KMS-11 (cell line): Measurements from ENCODE around the gene ARPC5L.

ENCODE experiments used
- H2AFZ ChIP-seq: fragments of 200-600 bp; sonication (generic); 2 replicates; pipeline ENCODE4 v1.6.1; 2016; ENCODE audit warnings: antibody characterized with exemption, mixed run types, low read depth
- H3K27ac ChIP-seq: fragments of 200-600 bp; sonication (generic); 2 replicates; pipeline ENCODE4 v1.6.1; 2016; ENCODE audit warnings: mild to moderate bottlenecking, mixed run types
- H3K27me3 ChIP-seq: fragments of 200-600 bp; sonication (generic); 2 replicates; pipeline ENCODE4 v1.6.1; 2017; ENCODE audit warnings: mild to moderate bottlenecking, low read depth, mixed run types, moderate library complexity; ENCODE audit not compliant: insufficient read depth
- H3K36me3 ChIP-seq: fragments of 200-600 bp; sonication (generic); 2 replicates; pipeline ENCODE4 v1.6.1; 2017; ENCODE audit warnings: mild to moderate bottlenecking, mixed run types; ENCODE audit not compliant: insufficient read depth
- H3K4me1 ChIP-seq: fragments of 200-600 bp; sonication (generic); 2 replicates; pipeline ENCODE4 v1.6.1; 2016; ENCODE audit warnings: mild to moderate bottlenecking, low read depth, mixed run types; ENCODE audit not compliant: poor library complexity, severe bottlenecking
- H3K4me2 ChIP-seq: fragments of 200-600 bp; sonication (generic); 2 replicates; pipeline ENCODE4 v1.7.0; 2016; ENCODE audit warnings: mild to moderate bottlenecking, mixed run types
- H3K4me3 ChIP-seq: fragments of 200-600 bp; sonication (generic); IDR thresholded peaks from 2 replicates; pipeline ENCODE4 v1.6.1; 2017; ENCODE audit warnings: low read depth, low read length, mixed read lengths; ENCODE audit not compliant: insufficient read depth
- H3K79me2 ChIP-seq: fragments of 200-600 bp; sonication (generic); 2 replicates; pipeline ENCODE4 v1.6.1; 2016; ENCODE audit warnings: low read depth, mixed run types; ENCODE audit not compliant: insufficient read depth
- H3K9ac ChIP-seq: fragments of 200-600 bp; sonication (generic); 2 replicates; pipeline ENCODE4 v1.6.1; 2016; ENCODE audit warnings: mild to moderate bottlenecking, mixed run types
- H4K20me1 ChIP-seq: fragments of 200-600 bp; sonication (generic); 2 replicates; pipeline ENCODE4 v1.6.1; 2016; ENCODE audit warnings: mild to moderate bottlenecking, mixed run types; ENCODE audit not compliant: insufficient read depth
- CTCF ChIP-seq: fragments of 200-600 bp; sonication (generic); conservative IDR thresholded peaks from 2 replicates; pipeline ENCODE4 v1.6.1; 2017; ENCODE audit warnings: low read depth, mild to moderate bottlenecking, antibody characterized with exemption, low read length, moderate library complexity, mixed read lengths

ARPC5L gene

GRCh38 chr9:124869986-124870560, 8.1 kb downstream of the ARPC5L start:
- no peaks in the 10 kb centered on the region for H3K27me3 ChIP-seq
- H3K9ac ChIP-seq, result peak overlapping the region; percentile 97; the same call in 1 of the 2 replicates
- H3K4me3 ChIP-seq, result no peak overlapping the region
- no peak overlapping the region for H2AFZ ChIP-seq
- H3K27ac ChIP-seq, result peak overlapping the region; percentile 97
- H4K20me1 ChIP-seq, result no peaks in the 10 kb centered on the region; the same call in none of the 2 replicates
- TF ChIP-seq CTCF, result no peak
- H3K4me1 ChIP-seq, result peaks cover 39% of the 10 kb centered on the region
- H3K79me2 ChIP-seq, result peaks cover 63% of the 10 kb centered on the region
- peak overlapping the region; percentile 95 for H3K4me2 ChIP-seq
- H3K36me3 ChIP-seq, result no peaks in the 10 kb centered on the region

- no peak for TF ChIP-seq CTCF
- Histone ChIP-seq H2AFZ (no peak overlapping the region), H3K4me2 (peak overlapping the region; percentile 95), H3K27me3 (no peaks in the 10 kb centered on the region), H3K79me2 (peaks cover 63% of the 10 kb centered on the region), H3K4me3 (no peak overlapping the region), H3K4me1 (peaks cover 39% of the 10 kb centered on the region), H4K20me1 (no peaks in the 10 kb centered on the region; the same call in none of the 2 replicates), H3K27ac (peak overlapping the region; percentile 97; the same call in 1 of the 2 replicates), H3K36me3 (no peaks in the 10 kb centered on the region), H3K9ac (peak overlapping the region; percentile 97; the same call in 1 of the 2 replicates)
Observed at GRCh38 chr9:124870723-124871122, 8.8 kb downstream of the ARPC5L start.

GRCh38 chr9:124871156-124871561, 9.2 kb downstream of the ARPC5L start:
- TF ChIP-seq CTCF, result no peak

GRCh38 chr9:124873664-124874063, 11.7 kb downstream of the ARPC5L start:
- Histone ChIP-seq H4K20me1 (no peaks in the 10 kb centered on the region; the same call in none of the 2 replicates), H3K27ac (no peak overlapping the region)
- TF ChIP-seq CTCF, result no peak

More at GRCh38 chr9:124871156-124871561, 9.2 kb downstream of the ARPC5L start:
- Histone ChIP-seq H3K27me3 (no peaks in the 10 kb centered on the region), H3K4me1 (peaks cover 39% of the 10 kb centered on the region), H3K4me2 (peak overlapping the region; percentile 95; the same call in 1 of the 2 replicates), H2AFZ (no peak overlapping the region), H3K27ac (peak overlapping the region; percentile 97; the same call in 1 of the 2 replicates), H3K9ac (no peak overlapping the region; the same call in 1 of the 2 replicates), H3K36me3 (no peaks in the 10 kb centered on the region), H4K20me1 (no peaks in the 10 kb centered on the region; the same call in none of the 2 replicates), H3K79me2 (peaks cover 63% of the 10 kb centered on the region), H3K4me3 (no peak overlapping the region)

More at GRCh38 chr9:124873664-124874063, 11.7 kb downstream of the ARPC5L start:
- Histone ChIP-seq H2AFZ (no peak overlapping the region), H3K27me3 (no peaks in the 10 kb centered on the region), H3K4me3 (no peak overlapping the region), H3K79me2 (peaks cover 55% of the 10 kb centered on the region), H3K4me2 (no peak overlapping the region), H3K36me3 (no peaks in the 10 kb centered on the region), H3K9ac (no peak overlapping the region), H3K4me1 (peaks cover 30% of the 10 kb centered on the region)
